IPS-15b (cell line): ENCODE results near the gene TVP23C.
"Not testable (repeated sequence)": the region's sequence is repeated elsewhere in the genome, so short reads cannot be mapped to it uniquely, and the experiment has no call there.

ENCODE experiments used
- H3K27me3 ChIP-seq: one replicate; pipeline ENCODE4 v1.6.1; 2013; ENCODE audit warnings: low read length; ENCODE audit not compliant: control insufficient read depth, insufficient read depth
- H3K36me3 ChIP-seq: one replicate; pipeline ENCODE4 v1.6.1; 2013; ENCODE audit warnings: low read length; ENCODE audit not compliant: control insufficient read depth, insufficient read depth
- H3K4me1 ChIP-seq: one replicate; pipeline ENCODE4 v1.6.1; 2013; ENCODE audit warnings: mild to moderate bottlenecking, low read length; ENCODE audit not compliant: control insufficient read depth, insufficient read depth
- H3K4me3 ChIP-seq: one replicate; pipeline ENCODE4 v1.5.1; 2013; ENCODE audit warnings: low read depth, low read length
- H3K9ac ChIP-seq: one replicate; pipeline ENCODE4 v1.6.1; 2013; ENCODE audit warnings: low read depth, mild to moderate bottlenecking, low read length
- H3K9me3 ChIP-seq: one replicate; pipeline ENCODE4 v1.6.1; 2013; ENCODE audit warnings: mild to moderate bottlenecking, low read length; ENCODE audit not compliant: control insufficient read depth, insufficient read depth

TVP23C gene

GRCh38 chr17:15561439-15561838 lies 1.8 kb downstream of the TVP23C start:
- not testable (repeated sequence) for H3K27me3 ChIP-seq, H3K9ac ChIP-seq, H3K4me3 ChIP-seq, H3K4me1 ChIP-seq, H3K36me3 ChIP-seq, H3K9me3 ChIP-seq

DNA sequence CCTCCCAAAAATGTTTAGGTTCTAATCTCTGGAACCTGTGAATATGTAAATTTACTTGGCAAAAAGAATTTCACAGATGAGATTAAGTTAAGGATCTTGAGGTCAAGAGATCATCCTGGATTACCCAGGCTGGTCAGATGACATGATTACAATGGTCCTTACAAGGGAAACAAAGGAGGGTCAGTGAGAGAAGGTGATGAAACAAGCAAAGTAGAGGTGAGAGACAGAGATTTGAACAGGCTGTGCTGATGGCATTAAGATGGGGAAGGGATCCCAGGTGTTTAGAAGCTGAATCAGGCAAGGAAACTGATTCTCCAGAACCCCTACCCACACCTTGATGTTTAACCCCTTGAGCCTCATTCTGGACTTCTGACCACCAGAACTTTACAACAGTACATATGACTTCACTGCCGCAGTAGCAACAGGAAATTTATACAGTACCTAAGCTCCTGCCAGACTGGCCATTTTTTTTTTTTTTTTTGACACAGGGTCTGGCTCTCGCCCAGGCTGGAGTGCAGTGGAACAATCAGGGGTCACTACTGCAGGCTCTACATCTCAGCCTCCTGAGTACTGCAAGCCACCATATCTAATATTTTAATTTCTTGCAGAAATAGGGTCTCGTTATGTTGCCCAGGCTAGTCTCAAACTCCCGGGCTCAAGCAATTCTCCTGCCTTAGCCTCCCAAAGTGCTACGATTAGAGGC lies 4.7 kb downstream of the TVP23C start:
- not testable (repeated sequence) for H3K27me3 ChIP-seq, H3K9ac ChIP-seq, H3K4me1 ChIP-seq, H3K36me3 ChIP-seq, H3K4me3 ChIP-seq, H3K9me3 ChIP-seq

GRCh38 chr17:15557334-15557832 lies 5.9 kb downstream of the TVP23C start:
- not testable (repeated sequence) for H3K36me3 ChIP-seq, H3K9ac ChIP-seq, H3K4me3 ChIP-seq, H3K9me3 ChIP-seq, H3K27me3 ChIP-seq, H3K4me1 ChIP-seq

DNA sequence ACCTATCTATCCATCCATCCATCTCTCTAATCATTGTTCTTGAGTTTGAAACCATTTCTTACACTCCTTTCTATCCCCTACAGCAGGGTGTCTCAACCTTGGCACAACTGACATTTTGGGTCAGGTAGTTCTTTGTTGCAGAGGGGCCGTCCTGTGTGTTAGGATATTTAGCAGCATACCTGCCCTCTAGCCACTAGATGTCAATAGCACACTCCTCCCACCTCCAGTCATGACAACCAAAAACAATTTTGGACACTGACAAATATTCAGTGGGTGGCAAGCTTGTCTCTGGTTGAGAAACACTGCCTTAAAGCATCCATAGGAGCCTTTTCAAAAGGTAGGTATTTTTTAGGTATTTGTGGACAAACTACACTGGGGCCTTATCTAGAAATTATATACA lies 10.4 kb downstream of the TVP23C start:
- H3K9ac ChIP-seq, H3K4me3 ChIP-seq, H3K4me1 ChIP-seq, H3K36me3 ChIP-seq, H3K27me3 ChIP-seq, H3K9me3 ChIP-seq: not testable (repeated sequence)

- H3K4me3 ChIP-seq, H3K9me3 ChIP-seq, H3K27me3 ChIP-seq, H3K4me1 ChIP-seq, H3K9ac ChIP-seq, H3K36me3 ChIP-seq: not testable (repeated sequence)
These were observed 13.7 kb downstream of the TVP23C start for GRCh38 chr17:15549552-15549951.

GRCh38 chr17:15546604-15547003 lies 16.7 kb downstream of the TVP23C start:
- H3K9ac ChIP-seq, H3K27me3 ChIP-seq, H3K4me1 ChIP-seq, H3K9me3 ChIP-seq, H3K36me3 ChIP-seq, H3K4me3 ChIP-seq: not testable (repeated sequence)

DNA sequence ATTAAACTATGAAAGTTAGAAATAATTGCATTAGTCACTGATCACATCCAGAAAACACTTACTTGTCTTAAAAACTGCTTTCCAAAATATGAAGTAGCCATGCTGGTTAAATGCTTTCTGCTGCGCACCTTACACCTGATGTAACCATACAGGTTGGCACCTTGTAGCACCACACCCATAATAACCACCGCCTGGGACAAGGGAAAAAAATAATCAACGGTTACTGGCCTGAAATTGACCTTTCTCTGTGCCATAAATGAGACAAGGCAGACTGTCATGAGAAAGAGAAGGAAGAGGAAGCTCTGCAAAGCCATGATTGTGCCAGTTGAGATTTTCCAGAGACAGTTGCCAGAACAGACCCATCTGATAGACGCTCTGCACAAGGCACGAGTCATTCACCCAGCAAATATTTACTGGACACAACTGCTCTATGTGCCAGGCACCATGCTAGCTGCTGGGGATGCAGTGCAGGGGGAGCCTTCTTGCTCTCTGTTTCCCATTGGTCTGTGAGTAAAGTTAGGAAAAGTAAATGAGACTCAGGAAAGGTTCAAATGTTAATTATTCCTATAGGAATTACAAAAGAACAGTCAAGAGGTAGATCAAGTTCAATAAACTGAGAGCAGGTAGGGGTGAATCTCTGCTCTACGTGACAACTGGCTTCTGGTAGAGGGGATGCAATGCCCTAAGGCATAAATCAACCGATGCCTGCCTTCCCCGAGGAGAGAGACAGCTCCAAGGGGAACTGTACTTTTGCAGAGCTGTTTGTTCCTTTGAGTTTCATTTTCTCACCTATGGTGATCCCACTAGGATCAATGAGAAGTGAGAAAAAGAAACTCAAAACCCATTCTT lies 22.7 kb downstream of the TVP23C start:
- H3K9ac ChIP-seq, H3K27me3 ChIP-seq, H3K4me1 ChIP-seq, H3K4me3 ChIP-seq, H3K9me3 ChIP-seq, H3K36me3 ChIP-seq: not testable (repeated sequence)

- H3K4me3 ChIP-seq, H3K36me3 ChIP-seq, H3K9me3 ChIP-seq, H3K27me3 ChIP-seq, H3K9ac ChIP-seq, H3K4me1 ChIP-seq: not testable (repeated sequence)
These were observed 30.2 kb downstream of the TVP23C start for GRCh38 chr17:15533122-15533521.

DNA sequence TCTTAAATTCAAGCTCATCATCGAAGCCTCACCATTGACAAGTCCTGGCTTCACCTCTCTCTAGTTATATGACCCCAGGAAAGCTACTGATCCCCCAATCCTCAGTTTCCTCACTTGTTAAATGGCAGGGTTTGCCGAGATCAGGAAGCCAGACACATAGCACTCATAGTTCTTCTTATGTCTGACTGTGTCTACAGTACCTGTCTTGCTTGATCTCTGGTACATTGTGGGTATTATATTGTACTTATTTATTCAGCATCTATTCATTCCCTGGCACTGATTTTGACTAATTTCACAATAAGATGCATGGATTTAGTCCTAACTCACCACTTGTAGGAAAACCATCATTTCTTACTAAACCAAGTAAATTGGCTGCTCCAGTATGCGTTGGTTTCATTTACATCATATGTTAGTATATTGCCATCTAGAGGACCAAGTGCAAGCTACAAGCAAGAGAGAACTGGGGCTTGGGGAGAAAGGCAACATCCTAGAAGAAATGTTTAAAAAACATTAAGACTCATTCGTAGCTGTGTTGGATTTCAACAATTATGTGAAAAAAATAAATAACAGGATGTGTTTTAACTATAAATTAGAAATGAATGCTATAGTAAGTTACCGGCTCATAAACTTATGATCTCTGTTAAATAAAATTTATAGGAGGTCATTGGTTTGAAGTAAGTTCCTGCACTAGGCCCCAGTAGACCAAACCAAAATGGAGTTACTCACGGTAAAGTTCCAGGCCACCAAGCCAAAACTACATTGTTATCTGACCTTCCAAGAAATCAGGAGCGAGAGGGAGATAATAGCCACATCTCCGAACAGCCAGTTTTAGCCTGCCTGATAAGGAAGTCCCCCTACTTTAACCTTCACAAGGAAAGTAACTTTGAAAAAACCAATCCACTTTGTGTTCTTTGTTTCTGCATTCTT lies 36.7 kb downstream of the TVP23C start:
- H3K9me3 ChIP-seq, H3K4me1 ChIP-seq, H3K27me3 ChIP-seq, H3K9ac ChIP-seq, H3K4me3 ChIP-seq, H3K36me3 ChIP-seq: not testable (repeated sequence)

GRCh38 chr17:15524990-15525985 lies 38.0 kb downstream of the TVP23C start:
- H3K27me3 ChIP-seq, H3K4me1 ChIP-seq, H3K9me3 ChIP-seq, H3K9ac ChIP-seq, H3K36me3 ChIP-seq, H3K4me3 ChIP-seq: not testable (repeated sequence)

- Histone ChIP-seq H3K9me3 (no peaks in the 10 kb centered on the region), H3K4me1 (no peaks in the 10 kb centered on the region), H3K4me3 (no peak overlapping the region), H3K36me3 (peaks cover 3% of the 10 kb centered on the region), H3K27me3 (no peaks in the 10 kb centered on the region), H3K9ac (no peak overlapping the region)
These were observed 47.1 kb downstream of the TVP23C start for GRCh38 chr17:15516150-15516549.
